Islet of Langerhans (tissue), 1 donor: ENCODE measurements around the gene HIBCH.
"Not testable (repeated sequence)": the region's sequence is repeated elsewhere in the genome, so short reads cannot be mapped to it uniquely, and the experiment has no call there.

Experiments
- FAIRE-seq: peaks from one replicate; lab custom pipeline; 2011; peaks lifted over from hg19 to GRCh38; lab: Jason Lieb, UNC

Gene HIBCH

DNA sequence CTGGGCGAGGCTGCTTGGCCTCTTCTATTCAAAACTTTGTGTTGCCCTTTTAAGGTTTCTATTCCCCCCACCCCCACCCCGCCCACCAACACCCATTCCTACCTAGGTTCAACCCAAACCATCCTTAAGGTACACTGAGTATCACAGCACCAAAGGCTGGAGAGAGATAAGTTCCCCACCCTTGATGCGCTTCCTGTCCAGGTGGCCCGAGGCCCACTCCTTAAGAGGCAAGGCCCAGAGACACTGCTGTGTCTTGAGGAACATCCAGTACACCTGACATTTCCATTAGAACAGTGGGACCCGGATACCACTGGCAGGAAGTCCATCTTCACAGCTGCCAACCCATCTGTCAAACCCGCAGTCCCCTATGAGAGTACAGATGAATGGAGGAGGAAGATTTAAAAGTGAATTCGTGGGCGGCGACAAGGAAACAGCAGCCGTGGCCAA is 23.5 kb upstream of the HIBCH start:
- FAIRE-seq: no peak

DNA sequence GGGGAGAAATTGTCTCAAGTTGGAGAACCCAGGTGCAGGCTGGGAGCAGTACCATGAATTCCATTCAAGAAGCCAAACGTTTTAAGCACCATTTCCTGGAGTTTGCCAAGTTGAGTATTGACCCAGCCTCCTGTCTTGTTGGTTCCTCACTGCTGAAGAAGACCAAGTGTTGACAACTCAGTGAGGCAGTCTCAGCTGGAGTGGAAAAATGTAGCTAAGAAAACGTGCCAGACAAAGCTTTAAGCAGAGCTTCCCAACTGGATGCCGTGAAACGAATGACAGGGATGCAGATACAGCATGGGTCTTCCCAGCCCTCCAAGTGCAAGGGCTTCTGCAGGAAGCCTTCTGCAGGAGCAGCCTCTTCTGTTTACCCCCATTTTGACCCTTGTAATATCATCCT is 23.0 kb upstream of the HIBCH start:
- no peak for FAIRE-seq

DNA sequence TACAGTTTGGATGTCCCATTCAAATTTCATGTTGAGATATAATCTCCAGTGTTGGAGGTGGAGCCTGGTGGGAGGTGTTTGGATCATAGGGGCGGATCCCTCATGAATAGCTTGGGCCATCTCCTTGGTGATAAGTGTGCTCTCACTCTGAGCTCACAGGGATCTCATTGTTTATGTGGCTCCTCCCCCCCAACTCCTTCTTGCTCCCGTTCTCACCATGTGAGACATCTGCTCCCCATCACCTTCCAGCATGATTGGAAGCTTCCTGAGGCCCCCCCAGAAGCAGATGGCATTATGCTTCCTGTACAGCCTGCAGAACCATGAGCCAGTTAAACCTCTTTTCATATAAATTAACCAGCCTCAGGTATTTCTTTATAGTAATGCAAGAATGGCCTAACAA is 20.7 kb upstream of the HIBCH start:
- no peak for FAIRE-seq

DNA sequence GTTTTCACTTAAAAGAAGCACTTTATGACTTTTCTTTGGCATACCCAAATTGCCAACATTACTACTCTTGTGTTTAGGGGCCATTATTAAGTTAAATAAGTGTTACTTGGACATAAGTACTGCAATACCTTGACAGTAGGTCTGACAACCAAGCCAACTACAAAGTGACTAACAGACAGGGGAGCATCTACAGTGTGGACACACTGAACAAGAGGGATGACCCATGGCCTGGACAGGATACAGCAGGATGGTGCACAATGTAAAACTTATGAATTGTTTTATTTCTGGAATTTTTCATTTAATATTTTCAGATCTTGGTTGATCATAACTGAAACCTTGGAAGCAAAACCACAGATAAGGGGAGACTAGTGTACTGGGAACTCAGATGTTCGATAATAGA is 19.8 kb upstream of the HIBCH start:
- no peak for FAIRE-seq

DNA sequence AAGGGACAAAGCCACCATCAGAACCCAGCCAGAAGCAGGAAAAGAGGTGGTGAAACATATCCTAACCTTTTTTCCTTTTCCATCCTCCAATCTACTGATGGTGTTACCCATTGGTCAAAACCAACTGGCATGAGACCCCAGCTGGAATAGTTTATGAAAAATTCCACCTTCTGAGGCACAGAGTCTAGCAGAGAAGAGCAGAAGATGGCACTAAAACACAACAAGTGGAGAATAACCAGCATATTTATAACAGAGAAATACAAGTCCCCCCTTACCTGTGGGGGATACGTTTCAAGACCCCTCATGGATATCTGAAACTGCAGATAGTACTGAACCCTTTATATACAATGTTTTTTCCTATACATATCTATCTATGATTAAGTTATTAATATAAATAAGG is 18.8 kb upstream of the HIBCH start:
- FAIRE-seq: no peak

DNA sequence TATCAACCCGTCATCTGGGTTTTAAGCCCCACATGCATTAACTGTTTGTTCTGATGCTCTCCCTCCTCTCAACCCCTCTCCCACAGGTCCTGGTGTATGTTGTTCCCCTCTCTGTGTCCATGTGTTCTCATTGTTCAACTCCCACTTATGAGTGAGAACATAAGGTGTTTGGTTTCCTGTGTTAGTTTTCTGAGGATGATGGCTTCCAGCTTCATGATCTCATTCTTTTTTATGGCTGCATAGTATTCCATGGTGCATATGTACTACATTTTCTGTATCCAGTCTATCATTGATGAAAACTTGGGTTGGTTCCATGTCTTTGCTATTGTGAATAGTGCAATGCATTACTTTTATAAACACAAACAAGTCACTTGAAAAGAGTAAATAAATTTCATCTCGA is 16.8 kb upstream of the HIBCH start:
- FAIRE-seq: no peak

DNA sequence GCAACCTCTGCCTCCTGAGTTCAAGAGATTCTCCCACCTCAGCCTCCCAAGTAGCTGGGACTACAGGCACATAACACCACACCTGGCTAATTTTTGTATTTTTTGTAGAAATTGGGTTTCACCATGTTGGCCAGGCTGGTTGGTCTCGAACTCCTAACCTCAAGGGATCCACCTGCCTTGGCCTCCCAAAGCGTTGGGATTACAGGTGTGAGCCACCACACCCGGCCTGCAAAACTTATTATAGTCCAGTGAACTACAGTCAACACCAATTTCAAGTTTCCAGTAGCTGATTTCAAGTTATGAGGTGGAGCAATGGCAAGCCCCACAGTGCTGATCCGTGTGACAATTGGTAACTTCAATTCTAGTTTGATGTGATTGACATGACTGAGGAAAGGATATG is 16.0 kb upstream of the HIBCH start:
- not testable (repeated sequence) for FAIRE-seq

DNA sequence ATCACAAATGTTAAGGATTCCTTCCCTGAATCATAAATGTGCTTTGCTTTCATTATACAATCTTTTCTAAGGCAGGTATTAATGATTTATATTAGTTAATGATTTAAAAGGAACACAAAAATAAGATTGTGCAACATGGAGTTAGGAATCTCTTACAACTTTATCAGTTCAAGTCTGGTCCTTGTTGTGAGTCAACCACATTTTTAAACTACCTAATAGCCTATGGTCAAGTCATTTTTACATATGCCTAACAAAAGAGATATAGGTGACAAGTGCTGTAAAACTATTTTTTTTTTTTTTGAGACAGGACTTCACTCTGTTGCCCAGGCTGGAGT is 15.6 kb upstream of the HIBCH start:
- no peak for FAIRE-seq

DNA sequence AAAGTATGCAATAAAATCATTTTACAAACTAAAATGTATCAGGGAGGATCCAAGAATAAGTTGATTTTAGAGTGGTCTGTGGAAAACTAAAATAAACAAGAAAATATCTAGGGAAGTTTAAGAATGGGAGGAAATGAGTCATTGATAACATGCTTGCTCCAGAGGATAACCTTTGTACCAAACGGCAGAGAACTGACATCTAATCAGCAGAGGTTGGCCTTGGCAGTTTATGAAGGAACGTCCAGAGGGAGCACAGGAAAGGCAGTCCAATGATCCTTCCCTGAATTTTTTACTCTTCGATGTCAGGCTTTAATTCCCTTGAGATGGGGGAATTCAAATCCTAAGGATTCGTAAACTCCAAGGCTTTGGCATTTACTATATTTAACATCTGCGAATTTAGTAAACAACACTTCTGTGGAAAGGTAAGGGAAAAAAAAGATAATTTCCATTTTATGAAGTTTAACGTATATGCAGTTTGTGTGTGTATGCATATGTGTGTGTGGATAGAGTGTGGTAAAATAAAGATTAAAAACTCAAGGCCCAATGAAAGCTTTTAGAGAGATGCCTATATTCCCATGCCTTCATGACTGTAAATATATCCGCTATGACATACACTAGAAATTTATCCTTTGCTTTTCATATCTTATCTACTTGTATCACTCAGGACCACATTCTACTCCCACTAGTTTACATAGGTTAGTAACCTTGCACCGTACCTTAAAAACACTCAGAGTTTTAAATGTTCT is 15.0 kb upstream of the HIBCH start:
- peak; percentile 49 for FAIRE-seq

DNA sequence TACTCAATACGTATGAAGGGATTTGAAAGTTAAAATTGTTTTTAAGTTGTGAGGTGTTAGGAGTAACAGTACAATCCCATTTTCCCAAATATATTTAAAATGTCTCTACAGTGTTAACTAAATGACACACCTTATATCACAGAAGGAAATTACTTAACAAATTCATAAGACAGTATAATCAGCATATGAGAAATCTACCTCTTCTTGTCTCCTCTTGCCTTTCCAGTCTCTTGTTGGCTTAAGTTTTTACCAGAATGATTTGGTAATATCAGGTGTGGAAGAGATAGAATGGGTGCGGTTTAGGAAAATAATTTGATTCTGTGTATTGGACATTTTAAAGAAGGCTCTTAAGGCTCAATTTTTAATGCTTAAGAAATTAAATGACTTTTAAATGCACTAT is 14.3 kb upstream of the HIBCH start:
- FAIRE-seq: peak; percentile 62

DNA sequence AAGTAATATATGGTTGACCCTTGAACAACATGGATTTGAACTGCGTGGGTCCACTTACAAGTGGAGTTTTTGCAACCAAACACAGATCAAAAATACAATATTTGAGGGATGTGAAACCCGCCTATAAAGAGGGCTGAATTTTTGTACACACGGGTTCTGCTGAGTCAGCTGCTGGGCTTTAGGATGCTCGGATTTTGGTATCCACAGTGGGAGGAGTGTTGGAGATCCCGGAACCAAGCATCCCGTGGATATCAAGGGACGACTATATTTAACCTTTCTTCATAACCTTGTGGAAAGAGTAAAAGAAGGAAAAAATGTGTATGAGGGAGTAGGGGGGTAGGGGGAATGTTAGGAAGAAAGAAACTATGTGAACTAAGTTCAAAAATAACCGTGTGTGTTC is 13.8 kb upstream of the HIBCH start:
- FAIRE-seq: no peak

DNA sequence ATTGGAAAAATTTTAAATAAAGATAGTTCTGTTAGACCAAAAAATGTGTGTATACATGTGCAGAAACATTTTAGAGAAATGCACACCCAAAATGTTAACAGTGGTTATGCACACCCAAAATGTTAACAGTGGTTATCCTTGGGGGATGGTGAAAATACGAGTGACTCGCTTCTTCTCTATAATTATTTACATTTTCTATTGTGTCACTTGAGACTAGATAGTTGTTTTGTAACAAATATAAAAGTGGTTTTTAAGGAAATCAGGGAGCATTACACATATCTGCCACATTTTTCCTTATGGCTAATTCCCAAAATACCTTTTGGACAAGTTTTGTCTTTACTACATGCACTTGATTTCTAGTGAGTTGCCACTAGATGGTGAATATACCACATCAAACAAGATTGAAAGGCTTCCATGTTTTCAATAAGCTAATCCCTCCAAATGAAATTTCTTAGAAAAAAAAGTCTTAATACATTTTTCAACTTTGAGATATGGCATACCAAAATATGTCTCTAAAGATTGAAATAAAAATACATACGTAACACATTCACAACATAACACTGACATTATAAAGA is 9.0 kb upstream of the HIBCH start:
- FAIRE-seq: peak; percentile 79

DNA sequence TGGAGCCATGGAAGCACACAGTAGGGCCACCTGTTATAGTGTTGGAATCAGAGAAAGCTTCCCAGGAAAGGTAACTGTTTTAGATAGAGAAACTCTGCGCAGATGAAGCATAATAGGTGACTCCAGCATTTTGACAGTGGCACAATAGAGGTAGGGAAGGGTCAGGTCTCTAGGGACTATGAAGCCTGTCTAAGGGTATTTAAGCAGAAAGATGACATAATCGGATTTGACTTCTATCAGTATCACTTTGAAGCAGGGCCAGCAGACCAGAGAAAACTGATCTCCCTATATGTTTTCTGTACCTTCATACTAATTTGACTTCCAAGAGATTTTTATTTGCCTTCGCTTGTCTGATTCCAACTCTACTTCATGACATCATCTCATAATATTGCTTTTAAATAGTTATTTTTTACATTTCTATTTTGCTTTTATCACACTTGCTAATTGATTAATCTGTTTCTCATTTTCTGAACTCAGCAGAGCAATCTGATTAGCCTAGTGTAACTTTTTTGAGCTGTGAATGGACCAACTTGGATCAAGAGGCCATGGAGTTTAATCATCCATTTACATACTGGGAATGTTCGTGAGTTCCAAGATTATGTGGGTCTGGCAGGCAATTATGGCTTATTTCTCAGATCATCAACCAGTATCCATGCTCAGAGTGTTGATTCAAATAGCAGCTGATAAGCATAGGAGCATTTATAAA is 8.4 kb upstream of the HIBCH start:
- FAIRE-seq: no peak

DNA sequence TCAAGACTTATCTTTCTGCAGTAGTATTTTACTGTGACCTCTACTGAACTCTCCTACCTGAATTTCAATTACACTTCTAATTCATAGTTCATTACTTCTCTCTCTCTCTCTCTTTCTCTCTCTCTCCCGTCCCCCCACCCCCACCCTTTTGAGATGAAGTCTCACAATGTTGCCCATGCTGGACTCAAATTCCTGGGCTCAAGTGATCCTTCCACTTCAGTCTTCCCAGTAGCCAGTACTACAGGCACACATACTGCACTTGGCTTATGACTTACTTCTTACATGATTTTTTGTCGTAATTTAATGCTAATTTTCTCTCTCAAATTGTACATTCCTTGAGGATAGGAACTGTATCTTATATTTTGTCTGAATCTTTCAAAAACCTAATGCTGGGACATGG is 6.0 kb upstream of the HIBCH start:
- FAIRE-seq: no peak

DNA sequence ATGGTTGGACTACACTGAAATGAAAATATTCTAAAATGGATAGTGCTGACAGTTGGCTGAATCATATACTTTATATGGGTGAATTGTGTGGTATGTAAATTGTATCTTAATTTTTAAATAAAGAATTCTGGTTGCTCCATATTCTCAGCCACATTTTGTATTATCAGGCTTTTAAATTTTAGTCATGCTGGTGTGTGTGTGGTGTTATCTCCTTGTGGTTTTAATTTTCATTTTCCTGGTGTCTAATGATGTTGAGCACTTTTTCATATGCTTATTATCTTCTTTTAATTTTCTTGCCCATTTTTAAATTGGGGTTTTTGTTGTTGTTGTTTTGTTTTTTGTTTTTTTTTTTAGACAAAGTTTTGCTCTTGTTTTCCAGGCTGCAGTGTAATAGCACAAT is 3.8 kb upstream of the HIBCH start:
- FAIRE-seq: no peak

DNA sequence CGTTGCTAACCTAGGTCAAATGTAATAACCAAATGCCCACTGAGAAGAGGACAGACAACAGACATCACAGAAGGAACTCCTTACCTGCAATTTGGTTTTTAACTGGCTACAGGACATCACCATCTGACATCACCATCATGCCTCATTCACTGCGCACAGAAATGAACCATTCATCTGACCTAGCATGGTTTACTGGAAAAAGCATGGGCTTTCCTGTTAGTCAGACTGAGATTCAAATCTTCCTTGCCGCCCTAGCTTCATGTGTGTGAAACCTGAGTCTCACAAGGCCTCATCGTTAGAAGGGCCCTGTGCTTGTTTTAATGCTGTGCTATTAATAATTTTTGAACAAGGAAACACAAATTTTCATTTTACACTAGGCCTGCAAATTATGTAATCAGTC is 1.1 kb upstream of the HIBCH start:
- no peak for FAIRE-seq

DNA sequence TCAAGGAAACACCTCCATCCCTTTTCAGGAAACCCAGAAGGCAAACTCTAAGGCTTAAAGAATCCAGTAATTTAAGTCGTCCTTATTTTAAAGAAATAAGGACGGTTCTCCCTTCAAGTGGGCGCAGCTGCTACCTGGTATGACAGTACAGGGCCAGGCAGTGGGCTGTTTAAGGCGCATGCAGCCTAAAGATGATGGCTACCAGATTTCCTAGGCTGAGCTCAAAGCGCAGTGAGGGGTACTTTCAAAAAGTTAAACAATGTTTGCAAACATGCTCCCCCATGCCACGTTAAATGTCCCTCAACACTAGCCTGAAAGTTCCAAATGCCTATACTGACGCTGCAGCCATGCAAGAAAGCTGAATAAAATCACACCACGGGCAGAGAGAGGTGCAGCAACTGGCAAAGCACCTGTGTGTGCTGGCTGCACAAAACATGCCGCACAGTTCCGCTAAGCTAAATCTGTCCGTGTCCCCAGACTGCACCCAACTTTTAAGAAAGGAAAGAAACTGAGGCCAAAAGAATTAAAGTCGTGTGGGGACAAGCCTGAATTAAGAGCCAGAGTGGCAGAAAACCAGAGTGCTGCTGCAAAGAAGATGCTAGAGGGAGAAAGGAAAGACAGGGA is 583 bp downstream of the HIBCH start:
- FAIRE-seq: no peak

DNA sequence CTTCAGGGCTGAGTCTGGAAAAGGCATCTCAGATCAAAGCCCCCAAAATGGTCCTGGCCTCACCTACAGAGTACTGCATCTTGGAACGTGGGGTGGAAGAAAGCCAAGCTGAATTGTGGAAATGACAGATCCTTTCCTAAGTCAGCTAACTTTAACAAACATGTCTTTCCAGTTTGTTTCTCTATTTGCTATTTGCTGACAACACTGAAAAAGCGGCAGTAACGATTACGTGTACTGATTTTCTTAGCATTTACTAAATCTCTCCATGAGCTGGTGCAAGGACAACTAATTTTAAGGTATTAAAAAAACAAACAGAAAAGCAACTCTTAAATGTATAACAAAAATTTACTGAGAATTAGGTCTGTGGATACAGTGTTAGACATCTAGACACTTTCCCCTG is 1.1 kb downstream of the HIBCH start:
- no peak for FAIRE-seq

DNA sequence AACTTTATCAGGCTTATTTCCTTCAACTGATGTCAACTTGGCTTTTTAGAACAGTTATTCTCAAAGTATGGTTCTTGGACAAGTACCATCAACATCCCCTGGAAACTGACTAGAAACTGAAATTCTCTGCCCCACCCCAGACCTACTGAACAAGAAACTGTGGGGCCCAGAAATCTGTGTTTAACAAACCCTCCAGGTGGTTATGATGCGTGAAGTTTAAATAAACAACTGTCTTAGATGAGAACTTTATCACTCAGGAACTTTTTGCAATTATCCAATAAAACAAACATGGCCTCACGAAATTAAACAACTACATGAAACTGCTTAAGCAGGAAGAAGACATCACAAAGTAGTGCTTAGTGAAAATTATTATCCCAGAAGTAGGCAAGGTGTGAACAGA is 4.4 kb downstream of the HIBCH start:
- no peak for FAIRE-seq

DNA sequence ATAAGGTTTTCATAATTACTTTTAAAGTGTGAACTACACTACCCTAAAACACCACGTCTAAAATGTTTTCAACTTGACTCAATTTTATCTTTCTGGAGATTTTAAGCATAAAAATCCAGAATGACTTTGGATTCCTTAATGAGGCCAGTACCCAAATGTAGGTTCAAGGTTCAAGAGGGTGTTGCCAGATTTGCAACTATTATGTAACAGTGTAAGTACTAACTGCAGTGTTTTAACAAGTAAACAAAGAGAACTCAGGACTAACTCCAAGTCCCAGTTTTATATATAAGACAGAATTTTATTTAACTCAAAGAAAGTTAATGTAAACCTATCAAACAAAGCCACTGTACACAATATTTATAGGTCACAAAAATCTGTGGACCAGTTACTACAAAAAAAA is 5.7 kb downstream of the HIBCH start:
- no peak for FAIRE-seq

DNA sequence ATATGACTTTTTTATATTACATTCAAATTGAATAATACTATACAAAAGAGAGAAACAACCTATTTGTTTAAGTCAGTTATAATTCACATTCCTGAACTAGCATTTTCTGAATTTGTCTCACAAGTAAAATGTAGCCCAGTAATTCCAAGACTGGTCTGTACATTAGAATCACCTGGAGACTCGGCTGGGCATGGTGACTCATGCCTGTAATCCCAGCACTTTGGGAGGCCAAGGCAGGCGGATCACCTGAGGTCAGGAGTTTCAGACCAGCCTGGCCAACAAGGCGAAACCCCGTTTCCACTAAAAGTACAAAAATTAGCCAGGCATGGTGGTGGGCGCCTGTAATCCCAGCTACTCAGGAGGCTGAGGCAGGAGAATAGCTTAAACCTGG is 7.0 kb downstream of the HIBCH start:
- FAIRE-seq: not testable (repeated sequence)

DNA sequence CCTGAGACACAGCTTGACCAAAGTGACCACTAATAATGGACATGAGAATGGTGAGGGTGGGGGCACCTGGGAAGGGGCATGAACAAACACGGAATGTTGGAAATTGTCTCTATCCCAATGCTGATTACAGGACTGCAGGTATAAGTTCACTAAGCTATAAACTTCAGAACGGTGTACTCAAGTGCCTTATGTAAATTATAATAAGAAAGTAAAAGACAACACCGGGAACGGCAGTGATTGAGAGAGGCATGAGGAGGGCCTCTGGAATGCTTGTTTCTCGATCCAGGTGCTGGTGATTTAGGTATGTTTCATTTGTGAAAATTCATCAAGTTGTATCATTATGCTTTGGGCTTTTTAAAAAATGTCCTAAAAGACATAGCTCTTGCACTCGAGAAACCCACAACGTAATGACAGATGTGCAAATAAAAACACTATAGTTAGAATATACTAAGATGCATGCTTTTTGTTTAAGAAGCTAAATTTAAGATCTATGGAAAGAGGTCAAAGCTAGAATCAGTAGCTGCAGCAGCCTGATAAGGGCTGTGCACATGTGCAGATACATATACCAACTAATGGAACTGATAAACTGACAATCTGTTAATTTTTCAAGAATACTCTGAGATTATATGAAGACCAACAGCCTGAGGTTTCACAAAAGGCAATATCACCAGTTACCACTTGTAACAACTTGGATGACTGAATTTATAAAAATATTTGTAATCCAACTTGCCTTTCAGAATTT is 7.6 kb downstream of the HIBCH start:
- no peak for FAIRE-seq

DNA sequence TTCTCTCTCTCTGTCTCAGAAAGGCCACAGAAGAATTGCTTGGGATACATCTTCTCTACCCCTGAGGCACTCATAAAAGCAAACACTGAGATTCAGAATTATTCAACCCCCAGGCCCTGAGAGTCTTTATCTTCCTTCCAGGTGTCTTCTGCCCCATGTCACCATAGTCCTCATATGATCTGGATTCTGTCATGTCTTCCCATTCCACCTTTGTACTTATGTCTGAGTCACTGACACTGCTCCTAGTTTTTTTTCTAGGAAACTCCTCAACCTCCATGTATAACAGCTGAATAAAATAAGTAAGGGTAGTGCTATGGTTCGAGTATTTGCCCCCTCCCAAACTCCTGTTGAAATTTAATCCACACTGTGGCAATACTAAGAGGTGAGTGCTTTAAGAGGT is 11.6 kb downstream of the HIBCH start:
- no peak for FAIRE-seq
